Stimulated activated CD4-positive, alpha-beta T cell treated with anti-CD3 and anti-CD28 coated beads, Interleukin-12 subunit alpha, Interleukin-12 subunit beta, amount 100 ng/mL, for 24 hours (primary cell): ENCODE data around the gene KHDRBS1.
"Not testable (repeated sequence)": the region's sequence is repeated elsewhere in the genome, so short reads cannot be mapped to it uniquely, and the experiment has no call there.

Experiments used
- DNase-seq, 2 experiments: peaks; one replicate each; pipeline ENCODE4 v3.0.0-alpha.2; 2020; ENCODE audit warnings: low read depth in 2 of 2

The KHDRBS1 gene

DNA sequence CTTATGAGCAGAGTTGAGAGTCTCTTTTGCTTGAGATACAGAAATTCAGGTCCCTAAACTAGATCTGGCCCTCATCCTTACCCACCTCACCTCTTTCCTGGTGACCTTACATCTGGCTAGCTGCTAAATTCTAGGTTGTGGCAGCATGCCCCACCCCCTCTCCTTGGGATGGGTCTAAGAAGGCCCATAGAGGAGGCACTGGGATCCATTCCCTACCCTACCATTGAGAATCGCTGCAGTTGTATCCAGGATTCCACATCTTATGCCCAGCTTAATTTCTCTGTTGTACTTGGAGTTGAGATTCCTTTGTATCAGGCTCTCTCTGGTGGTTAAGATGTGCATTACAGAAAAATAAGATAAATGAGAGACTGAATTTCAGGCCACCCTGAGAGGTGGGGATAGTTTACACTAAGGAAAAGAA, 49.6 kb downstream of the KHDRBS1 start:
- DNase-seq, result no peak

DNA sequence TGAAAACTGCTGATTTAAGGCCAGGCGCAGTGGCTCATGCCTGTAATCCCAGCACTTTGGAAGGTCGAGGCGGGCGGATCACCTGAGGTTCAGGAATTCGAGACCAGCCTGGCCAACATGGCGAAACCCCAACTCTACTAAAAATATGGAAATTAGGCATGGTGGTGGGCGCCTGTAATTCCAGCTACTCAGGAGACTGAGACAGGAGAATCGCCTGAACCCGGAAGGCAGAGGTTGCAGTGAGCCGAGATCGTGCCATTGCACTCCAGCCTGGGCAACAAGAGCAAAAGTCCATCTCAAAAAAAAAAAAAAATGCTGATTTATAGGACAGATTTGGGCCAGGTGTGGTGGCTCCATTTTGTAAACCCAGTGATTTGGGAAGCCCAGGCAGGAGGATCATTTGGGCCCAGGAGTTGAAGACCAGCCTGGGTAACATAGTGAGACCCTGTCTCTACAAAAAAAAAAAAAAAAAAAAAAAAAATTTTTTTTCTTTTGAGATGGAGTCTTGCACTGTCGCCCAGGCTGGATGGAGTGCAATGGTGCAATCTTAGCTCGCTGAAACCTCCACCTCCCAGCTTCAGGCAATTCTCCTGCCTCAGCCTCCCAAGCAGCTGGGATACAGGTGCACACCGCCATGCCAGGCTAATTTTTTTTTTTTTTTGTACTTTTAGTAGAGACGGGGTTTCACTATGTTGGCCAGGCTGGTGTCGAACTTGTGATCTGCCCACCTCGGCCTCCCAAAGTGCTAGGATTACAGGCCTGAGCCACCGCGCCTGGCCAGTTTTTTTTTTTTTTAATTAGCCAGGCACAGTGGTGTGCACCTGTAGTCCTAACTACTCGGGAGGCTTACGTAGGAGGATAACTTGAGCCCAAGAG, 52.2 kb downstream of the KHDRBS1 start:
- DNase-seq, result not testable (repeated sequence)

DNA sequence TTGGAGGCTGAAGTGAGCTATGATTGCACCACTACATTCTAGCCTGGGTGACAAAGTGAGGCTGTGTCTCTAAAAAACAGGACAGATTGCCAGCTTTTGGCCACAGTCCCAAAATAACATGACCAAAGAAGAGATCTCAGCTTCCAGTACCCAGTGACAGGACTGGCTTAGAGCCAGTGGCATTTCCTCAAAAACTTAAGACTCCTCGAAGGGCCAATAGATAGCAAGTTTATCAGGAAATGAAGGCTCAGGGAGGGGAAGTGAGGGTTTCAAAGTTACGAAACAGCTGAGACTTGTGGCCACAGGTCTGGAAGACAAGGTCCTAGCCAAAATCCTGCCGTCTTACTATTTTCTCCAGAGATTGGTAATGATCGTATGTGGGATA, 52.8 kb downstream of the KHDRBS1 start:
- no peak for DNase-seq

DNA sequence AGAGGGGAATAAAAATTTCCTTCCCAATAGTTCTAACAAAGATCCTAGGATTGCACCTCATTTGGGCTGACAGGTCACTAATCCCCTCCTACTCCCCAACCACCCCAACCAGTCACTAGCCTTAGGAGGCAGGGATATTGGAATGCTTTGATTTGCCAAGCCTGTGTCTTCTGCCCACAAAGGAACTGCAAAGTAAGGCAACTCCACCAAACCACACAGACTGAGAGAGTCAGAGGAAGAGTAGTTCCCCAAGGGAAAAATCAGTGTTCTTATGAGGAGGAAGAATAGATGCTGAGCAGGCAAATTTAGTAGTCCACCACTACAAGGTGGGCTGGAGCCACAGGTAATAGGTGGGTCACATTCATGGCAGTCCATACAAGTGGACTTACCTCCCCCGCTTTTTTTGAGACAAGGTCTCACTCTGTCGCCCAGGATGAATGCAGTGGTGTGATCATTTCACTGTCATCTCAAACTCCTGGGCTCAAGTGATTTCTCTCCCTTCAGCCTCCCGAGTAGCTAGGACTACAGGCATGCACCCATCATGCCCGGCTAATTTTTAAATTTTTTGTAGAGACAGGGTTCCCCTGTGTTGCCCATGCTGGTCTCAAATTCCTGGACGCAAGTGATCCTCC, 55.4 kb downstream of the KHDRBS1 start:
- no peak for DNase-seq

DNA sequence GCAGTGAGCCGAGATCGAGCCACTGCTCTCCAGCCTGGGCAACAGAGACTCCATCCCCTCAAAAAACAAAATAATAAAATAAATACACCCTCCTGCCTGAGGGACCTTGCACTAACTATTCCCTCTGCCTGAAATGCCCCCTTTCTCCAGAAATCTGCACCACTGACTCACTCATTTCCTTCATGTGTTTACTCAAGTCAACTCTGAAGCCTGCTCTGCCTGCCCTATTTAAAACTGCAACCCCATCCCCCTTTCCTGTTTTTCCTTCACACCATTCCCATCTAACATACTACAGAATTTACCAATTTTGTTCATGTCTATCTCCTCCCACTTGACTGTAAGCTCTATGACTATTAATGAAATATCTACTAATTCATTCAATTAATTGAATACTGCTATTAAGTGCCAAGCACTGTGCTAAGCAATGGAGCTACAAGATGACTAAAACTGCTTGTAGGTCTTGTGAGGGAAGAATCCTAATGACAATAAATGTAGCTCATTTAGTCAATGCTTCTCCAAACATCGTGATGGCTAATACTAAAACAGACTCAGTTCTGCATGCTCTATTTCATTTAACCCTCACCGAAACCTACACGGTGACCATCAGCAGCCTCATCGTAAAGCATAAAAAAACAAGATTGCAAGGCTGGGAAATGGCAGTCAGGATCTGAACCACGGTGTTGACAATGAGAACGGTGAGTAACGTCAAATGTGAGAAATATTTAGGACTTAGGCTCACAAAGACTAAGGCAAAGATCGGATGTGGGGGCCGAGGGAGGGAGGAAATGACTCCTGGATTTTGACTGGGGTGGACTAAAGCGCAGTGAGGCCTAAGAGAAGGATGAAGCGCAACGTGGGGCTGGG, 58.3 kb downstream of the KHDRBS1 start:
- no peak for DNase-seq

DNA sequence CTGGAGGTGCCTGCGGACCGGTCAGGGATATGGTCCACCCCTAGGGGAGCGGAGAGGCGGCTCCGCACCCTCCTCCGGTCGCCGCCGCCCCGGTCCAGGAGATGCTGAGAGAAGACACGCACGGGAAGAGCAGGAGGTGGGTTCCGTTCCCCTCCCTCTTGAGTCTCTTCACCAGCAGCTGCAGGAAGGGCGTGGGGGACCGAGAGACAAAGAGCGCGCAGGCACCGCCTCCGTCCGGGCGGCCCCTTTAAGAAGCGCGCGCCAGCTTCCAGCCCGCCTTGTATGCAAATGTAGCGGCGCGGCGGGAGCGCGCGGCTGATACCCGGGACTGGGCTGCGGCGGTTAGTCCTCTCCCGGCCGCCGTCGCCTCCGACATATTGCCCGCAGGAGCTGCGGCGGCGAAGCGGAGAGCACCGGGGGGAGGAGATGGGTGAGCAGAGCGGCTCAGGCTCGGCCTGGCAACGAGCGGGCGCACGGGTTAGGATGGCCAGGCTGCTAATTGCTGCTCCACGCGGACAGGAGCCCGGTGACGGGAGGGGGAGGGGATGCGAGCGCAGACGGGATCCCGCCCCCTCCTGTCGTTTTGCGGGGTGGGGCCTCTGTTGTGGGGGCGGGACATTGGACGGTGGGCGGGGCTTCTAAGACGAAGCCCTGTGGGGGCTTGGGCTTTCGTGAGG, 59.1 kb downstream of the KHDRBS1 start, which contains the start of gene TMEM39B:
TMEM39B (plus strand) TSS at position 318 of the 677 bp plus-strand sequence; CDS start at position 427, 109 bp downstream.
- DNase-seq, result peak; percentile 87 to 90

DNA sequence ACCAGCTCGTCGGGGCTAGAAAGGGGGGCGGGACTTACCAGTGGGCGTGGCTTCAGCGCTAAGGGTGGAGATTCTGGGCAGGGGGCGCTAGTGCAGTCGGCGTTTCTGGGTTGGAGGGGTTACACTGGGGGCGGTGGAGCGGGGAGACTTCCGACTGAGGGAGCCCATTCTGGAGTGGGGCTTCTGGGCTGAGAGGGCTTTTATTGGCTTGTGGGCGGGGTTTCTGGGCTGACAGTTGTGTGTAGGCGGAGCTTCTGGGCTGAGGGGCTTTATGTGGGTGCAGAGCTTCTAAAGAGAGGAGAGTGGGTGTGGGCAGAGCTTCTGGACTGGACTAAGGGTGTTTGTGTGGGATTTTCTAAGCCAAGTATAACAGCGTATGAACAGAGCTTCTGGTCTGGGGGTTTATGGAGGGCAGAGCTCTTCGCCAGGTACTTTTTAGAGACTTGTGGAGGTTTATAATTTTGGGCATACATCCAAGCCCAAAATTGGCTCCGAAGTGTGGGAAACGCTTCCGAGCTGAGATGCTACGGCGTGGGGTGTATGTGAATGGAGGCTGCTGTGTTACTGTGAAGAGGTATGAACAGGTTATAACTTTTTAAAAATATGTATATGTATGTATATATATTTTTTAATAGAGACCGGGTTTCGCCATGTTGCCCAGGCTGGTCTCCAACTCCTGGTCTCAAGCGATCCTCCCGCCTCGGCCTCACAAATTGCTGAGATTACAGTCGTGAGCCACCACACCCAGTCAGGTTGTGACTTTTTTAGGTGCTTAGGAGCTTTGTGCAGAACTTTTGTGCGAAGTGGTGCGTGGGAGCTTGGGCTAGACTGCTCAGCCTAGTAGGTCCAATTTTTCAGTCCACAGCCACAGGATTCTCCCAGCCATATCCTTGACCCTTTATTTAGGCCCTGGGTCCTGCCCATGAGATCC, 59.9 kb downstream of the KHDRBS1 start:
- DNase-seq, result no peak

DNA sequence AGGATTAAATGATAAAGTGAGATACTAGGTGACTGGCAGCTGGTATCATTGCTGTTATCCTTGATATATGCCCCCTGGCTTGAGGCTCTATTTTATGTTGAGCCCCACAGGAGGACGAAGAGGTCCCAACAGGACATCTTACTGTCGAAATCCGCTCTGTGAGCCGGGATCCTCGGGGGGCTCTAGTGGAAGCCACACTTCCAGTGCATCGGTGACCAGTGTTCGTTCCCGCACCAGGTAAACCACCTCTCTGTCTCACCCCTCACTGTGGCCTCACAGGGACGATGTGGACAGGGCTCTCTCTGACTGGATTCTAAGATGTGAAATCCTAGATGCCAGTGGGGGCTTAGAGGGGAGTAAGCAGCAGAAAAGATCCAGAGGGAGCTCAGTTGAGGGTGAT, 61.2 kb downstream of the KHDRBS1 start:
- no peak for DNase-seq

DNA sequence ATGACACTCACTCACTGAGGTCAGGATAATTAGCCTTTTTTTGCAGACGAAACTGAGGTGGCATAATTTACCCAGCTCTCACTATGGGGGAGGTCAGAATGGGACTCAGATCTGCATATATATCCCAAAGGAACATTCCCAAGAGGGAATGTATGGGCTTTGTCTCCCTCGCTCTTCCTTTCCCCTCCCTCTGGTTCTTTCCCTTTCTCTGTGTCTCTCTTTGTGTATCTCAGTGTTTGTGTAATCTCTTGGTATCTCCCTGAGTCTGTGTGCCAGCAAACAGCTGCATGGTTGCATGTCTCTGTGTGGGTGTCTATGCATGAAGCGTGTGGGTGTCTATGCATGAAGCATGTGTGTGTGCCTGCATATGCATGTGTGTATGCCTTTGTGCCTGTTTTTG, 63.8 kb downstream of the KHDRBS1 start:
- no peak for DNase-seq

DNA sequence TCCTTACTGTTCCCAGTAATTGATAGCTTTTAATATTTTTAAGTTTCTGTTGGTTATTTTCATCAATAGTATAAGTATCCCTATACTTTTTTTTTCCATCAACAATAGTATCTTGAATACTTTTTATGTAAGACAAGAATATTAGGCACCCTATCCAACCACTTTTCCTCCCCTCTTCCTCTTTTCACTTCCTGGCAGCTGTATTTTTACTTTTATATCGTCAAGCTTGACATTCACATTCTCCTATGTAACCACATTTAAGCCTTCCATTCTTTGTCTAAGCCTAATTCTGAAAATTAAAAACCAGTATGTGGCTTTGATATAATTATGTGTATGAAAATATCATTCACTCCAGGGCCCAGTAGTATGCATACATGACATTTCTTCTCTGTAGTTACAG, 68.4 kb downstream of the KHDRBS1 start:
- DNase-seq, result no peak

DNA sequence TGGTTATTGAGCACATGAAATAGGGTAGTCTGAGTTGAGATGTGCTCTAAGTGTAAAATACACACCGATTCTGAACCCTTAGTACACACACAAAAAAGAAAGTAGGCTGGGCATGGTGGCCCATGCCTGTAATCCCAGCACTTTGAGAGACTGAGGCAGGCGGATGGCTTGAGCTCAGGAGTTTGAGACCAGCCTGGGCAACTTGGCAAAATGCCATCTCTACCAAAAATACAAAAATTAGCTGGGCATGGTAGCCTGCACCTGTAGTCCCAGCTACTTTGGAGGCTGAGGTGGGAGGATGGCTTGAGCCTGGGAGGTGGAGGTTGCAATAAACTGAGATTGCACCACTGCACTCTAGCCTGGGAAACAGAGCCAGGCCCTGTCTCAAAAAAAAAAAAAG, 72.7 kb downstream of the KHDRBS1 start:
- DNase-seq, result not testable (repeated sequence)

DNA sequence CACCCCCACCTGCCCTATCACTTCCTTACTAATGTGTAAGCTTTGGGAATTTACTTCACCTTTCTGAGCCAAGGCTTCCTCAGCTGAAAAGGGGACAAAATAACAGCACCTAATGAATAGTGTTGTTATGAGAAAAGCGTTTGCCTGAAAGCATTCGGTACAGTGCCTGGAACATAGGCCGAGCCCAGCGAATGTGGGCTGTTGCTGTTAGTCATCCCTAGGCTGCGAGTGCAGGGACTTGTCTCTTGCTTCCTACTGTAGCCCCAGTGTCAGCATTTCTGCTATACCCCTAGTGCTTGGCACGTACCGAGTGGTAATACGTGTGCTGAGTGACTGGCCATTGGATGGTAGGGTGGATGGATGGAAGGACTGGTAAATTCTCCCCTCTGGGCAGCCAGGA, 77.5 kb downstream of the KHDRBS1 start:
- no peak for DNase-seq

DNA sequence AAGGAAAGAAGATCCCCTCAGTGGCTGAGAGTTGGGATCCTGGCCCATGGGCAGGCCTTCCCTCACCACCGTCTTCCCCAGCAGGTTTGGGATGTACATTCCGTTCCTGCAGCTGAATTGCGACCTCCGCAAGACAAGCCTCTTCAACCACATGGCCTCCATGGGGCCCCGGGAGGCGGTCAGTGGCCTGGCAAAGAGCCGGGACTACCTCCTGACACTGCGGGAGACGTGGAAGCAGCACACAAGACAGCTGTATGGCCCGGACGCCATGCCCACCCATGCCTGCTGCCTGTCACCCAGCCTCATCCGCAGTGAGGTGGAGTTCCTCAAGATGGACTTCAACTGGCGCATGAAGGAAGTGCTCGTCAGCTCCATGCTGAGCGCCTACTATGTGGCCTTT, 77.9 kb downstream of the KHDRBS1 start:
- DNase-seq, result no peak
